HG03095 (cell line): ENCODE data around the gene PDZRN3.
"Not testable (repeated sequence)": the region's sequence is repeated elsewhere in the genome, so short reads cannot be mapped to it uniquely, and the experiment has no call there.

Source experiments
- ATAC-seq: cut with Tn5 transposase; IDR thresholded peaks from one replicate; pipeline ENCODE4 v1.9.1; 2021; ENCODE audit warnings: moderate library complexity; ENCODE audit not compliant: unreplicated experiment

Gene PDZRN3

DNA sequence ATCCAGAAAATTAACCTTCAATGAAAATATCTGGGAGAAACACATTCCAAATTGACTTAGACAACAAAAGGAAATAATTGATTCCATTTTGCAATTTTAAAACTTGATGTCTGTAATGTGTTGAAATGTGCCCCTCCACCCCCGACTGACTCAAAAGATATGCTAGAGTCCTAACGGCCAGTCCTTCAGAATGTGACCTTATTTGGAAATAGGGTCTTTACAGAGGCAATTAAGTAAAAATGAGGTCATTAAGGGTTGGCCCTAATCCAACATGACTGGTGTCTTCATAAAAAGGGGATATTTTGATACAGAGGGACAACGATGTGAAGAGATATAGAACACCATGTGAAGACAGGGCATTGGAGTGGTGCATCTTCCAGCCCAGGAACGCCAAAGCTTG is 153.9 kb downstream of the PDZRN3 start:
- ATAC-seq: no peak

DNA sequence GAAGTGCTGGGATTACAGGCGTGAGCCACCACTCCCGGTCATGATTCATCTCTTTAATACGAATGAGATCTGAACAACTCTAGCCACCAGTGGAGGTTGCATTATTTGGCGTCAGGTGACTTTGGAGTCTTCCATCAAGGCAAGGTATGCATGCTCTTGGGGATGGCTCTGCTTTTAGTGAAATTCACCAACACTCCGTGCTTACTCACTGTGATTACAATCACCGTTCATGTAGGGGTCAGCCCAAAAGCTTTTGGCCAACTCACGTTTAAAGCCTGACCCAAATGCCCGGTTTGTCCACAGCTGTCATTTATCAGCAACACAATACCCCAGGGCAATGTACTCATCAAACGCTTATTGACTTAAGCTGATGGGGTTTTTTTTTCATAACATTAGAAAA is 155.4 kb downstream of the PDZRN3 start:
- ATAC-seq: no peak

GRCh38 chr3:73467211-73467610 is 157.5 kb downstream of the PDZRN3 start:
- no peak for ATAC-seq

DNA sequence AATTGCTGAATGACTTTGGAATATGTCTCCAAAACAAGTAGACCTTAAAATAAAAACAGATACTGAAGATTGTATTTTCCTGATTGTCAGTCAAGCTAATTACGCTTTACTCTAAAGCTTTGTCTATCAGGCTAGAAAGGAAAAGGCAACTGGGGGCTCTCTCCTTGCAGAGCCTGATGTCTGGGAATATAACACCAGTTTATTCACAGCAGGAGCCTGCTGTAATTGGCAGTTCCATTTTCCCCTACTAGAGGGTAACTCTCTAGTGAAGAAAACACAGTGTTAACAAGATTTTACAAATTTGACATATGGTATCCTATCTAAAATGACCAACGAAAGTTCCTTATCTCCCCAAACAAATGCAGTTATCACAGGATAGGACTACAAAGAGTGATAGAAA is 158.8 kb downstream of the PDZRN3 start:
- no peak for ATAC-seq

- not testable (repeated sequence) for ATAC-seq
Measured at GRCh38 chr3:73464126-73464525, 160.6 kb downstream of the PDZRN3 start.

DNA sequence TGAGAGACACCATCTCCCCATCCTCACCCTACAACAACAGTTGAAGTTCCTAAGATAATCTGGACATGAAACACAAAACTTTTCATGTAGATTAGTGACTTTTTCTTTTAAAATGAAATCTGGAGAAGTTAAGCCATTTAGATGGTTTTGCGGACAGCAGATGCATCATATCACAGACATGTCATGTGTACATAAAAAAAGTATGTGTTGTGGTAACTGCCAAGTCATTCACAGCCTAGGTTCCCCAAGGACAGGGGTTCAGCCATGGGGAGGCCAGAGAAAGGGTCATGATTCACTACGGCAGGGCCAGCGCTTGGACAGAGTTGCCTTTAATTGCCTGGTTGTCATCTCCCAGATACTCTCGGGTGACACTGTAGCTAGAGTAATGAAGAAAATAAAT is 163.2 kb downstream of the PDZRN3 start:
- ATAC-seq: no peak

DNA sequence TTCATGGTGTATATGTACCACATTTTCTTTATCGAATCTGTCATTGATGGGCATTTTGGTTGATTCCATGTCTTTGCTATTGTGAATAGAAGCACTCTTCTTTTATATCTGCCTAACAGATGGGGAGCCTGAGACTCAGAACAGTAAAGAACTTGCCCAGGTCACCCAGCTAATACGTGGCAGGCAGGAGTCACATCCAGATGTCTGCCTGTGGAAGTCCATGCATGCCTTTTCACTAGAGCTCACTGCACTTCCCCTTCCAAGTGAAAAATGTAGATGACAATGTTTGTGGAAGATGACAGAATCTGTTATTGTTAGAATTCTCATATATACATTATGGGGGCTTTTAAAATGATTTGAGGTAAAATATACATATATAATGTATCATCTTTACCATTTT is 165.0 kb downstream of the PDZRN3 start:
- ATAC-seq: no peak

- ATAC-seq: no peak
Measured at GRCh38 chr3:73453666-73454065, 171.1 kb downstream of the PDZRN3 start.

- ATAC-seq: no peak
Measured at GRCh38 chr3:73452729-73453128, 172.0 kb downstream of the PDZRN3 start.

DNA sequence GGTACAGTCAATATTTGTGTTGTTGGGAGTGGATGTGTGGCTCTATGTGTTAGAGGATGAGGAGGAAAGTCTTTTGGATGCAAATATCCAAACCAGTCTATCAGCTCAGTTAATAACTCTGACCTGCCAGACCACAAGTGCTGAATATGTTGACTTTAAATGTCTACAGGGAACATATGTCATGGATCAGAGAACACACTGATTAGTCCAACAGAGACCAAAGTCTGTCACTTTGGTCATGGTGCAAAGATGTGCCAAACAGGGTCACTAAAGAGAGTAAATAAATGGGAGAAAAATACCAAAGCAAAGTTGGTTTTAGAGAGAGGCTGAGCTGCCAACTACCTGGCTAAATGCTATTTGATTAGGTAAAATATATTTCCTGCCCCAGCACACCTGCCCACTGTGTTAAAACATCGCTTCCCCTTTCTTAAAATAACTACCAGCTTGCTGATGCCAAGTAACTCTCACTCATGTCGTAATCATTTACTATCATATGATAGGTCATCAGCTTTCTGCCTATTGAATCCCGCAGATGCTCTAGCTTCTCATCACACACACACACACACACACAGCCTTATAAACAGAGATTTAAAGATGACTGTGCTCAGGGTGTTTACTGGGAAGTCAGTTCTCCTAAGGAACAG is 173.3 kb downstream of the PDZRN3 start:
- no peak for ATAC-seq

DNA sequence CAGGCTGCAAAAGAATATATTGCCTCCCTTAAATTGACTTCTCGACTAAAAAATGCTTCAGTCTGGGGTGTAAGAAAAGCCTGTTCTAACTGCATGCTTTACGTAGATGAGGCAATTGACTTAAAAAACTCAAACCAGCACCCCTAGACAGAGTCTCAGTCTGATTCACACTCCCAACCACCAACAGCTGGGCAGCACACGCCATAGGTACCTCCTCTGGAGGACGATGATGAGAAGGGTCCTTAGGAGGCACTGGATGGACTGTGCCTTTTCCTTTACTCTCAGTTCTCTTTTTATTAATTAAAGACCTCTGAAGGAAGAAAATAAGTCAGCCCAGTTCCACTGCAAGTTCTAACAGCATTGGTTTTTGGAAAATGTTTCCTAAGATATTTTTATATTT is 175.0 kb downstream of the PDZRN3 start:
- ATAC-seq: peak; percentile 45

GRCh38 chr3:73448761-73449301 is 175.9 kb downstream of the PDZRN3 start:
- peak; percentile 89 for ATAC-seq

DNA sequence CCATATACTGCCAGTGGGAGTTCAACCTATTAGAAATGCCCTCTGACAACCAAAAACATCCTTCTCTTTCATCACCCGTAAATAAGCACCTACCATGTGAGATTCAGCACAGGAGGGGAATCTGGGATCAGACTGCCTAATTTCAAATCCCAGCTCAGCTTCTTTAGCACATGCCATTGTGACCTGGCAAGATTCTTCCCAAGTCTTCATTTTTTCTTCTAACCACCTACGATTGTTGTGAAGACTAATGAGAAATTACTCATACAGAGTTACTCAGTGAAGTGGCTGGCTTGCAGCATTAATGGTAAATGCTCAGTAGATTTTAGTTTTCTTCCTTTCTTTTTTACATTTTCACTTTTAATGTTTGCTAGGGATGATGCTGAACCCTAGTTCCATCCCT is 176.7 kb downstream of the PDZRN3 start:
- no peak for ATAC-seq

DNA sequence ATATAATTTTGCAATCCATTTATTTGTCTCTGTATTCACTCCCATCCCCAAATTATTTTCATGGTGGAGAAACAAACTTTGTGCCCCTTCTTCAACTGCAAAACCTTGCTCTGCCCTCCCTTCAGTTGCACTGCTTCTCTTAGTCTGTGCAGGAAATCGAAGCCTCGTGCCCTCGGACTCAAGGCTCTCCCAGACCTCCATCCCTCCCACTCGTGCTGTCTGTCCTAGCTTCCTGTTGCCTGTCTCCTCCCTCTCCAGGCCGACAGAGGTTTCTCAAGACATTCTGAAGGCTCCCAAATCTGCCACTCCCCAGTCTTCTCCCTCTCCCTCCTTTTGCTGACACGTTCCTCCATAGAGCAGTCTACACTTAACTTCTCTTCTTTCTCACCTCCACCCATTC is 177.6 kb downstream of the PDZRN3 start:
- no peak for ATAC-seq

DNA sequence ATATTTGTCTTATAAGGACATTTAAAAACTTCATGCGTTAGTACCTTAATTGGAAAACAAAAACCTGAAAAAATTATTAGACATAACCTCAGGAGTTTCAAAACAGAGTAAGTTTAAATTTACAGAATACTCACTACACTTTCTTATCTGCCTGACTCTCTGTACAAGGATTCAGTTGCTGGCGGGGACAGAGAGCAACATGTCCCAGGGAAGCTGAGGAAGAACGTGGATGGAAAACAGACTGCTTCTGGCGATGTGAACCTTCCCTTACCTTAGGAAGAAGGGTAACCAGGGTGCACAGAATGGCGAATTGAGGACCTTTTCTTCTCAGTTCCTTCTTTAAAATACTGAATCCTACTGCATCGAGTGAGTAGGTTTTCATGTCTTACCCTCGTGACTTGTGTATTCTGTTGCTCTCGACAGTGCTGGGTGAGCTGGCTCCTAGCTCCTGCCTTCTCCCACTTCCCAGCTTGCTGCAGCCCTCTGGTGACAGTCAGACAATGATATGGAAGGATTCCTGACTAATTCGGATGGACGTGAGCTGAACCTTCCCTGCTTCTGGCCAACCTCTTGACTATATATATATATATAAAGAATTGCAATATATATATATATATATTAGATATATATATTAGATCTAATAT is 178.2 kb downstream of the PDZRN3 start:
- ATAC-seq: no peak

DNA sequence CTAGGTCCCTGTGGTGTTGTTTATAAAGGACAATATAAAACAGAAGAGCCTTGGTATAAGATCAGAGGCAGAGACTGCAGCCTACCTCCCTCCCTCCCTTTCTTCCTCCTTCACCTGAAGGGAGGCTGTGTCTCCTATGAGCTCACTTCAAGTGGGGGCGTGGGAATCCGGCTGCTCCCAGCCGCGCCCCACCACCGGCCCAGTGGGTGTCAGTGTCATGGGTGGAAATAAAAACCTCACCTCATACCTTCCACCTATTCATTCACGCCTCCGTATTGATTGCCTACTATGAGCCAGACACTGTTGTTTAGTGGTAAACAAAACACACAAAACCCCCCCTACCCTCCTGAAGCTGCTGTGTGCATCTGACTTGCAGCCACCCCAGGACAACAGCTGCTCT is 181.9 kb downstream of the PDZRN3 start:
- ATAC-seq: no peak

DNA sequence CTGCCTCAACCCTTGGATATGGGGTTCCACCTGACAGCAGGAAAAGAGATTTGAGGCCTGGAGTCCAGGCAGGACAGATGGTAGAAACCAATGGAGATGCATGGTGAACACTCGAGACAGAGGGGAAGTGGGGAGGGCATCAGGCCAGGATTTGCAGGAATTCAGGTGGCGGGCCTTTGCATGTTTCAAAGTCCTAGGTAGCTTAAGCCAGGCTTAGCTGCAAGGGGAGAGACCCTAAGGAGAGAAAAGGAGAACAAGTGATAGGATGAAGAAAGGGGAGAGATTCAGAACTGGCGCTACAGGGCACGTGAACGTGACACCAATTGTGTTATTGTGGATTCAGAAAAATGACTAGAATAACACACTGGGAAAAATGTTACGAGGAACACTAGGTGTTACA is 182.6 kb downstream of the PDZRN3 start:
- no peak for ATAC-seq

DNA sequence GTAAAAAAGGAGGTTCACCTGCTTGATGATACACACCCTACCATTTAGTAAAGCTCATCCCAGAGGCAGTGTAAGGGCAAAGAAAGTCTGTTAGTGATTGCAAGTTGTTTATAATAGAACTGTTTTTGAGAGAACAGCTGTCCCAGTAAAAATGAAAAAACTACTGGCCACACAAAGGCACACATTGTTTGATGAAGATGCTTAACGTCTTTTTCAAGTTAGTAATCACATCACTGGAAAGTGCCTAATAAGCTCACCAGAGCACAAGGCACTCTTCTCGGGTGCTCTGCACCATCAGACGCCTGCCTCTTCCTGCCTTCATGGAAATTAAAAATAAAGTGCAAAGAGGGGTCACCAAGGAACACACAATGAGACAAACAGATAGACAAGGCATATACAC is 186.9 kb downstream of the PDZRN3 start:
- ATAC-seq: no peak

DNA sequence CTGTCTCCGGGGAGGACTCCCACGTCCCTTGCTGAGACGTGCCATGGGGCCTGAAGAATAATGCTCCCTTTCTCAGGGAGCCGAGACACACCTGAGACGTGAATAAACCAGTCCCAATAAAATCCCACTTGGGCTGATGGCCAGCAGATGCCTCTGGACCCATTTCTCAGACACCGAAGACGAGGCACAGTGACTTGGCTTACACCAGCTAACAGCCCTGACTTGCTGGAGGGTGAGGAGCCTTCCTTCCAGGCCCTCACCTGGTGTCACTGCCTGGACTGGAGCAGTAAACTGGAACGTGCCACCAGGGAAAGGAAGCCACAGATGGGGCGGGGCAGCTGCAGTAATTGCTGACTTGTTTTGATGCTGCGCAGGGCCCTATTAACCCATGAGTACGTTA is 189.7 kb downstream of the PDZRN3 start:
- ATAC-seq: no peak

DNA sequence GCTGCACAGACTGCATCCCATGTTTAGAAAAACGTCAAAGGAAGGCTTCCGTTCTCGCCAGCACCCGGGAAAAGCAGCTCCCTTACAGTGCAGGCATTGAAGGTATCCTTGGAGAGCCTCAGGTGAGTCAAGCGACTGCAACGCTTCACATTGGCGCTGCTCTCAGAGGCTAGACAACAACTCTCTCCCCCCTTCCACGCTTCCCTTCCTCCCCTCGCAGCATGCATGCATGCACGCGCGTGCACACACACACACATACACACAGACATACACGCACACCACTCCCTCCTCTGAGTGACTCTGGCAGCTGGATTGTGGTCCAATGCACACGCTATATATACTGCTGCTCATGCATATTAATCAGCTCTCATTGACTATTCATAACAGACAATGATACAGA is 191.1 kb downstream of the PDZRN3 start:
- ATAC-seq: no peak

- no peak for ATAC-seq
Measured at GRCh38 chr3:73433079-73433478, 191.7 kb downstream of the PDZRN3 start.

GRCh38 chr3:73432706-73433032 is 192.1 kb downstream of the PDZRN3 start:
- ATAC-seq: no peak
